Activated naive CD8-positive, alpha-beta T cell treated with anti-CD3 and anti-CD28 coated beads, Interleukin-2, amount 10 ng/mL, durations not matched to agents 7 days and 5 days (primary cell): Measurements from ENCODE around the gene CDV3. TPM values are rescaled to one million over a fixed set of nuclear protein-coding genes. Genes with fewer than 3 reads are reported as not detected.
A peak's percentile ranks its signal among the peaks of the same experiment; 100 is the strongest.

ENCODE experiments used
- ATAC-seq: fragments of 150-1000 bp; cut with Tn5 transposase; one replicate; pipeline ENCODE4 v1.10.0; 2021; ENCODE audit warnings: low read depth, moderate library complexity
- POLR2A ChIA-PET: fragments of 350-600 bp; sonication (Branson Sonifier 250); formaldehyde crosslinking; loops from one replicate; lab custom pipeline; 2021; ENCODE audit warnings: antibody characterized with exemption; lab: Charles Lee
- DNase-seq: peaks from one replicate; pipeline ENCODE4 v3.0.0; 2021
- H3K27ac Mint-ChIP-seq: one replicate; pipeline ENCODE4 v1.8.0; 2022; ENCODE audit warnings: mild to moderate bottlenecking, mixed read lengths
- H3K27me3 Mint-ChIP-seq: one replicate; pipeline ENCODE4 v1.8.0; 2022; ENCODE audit warnings: mild to moderate bottlenecking, moderate library complexity, mixed read lengths
- H3K36me3 Mint-ChIP-seq: one replicate; pipeline ENCODE4 v1.8.0; 2021; ENCODE audit warnings: mild to moderate bottlenecking, mixed read lengths
- H3K4me1 Mint-ChIP-seq: one replicate; pipeline ENCODE4 v1.8.0; 2021; ENCODE audit warnings: mixed read lengths
- H3K4me3 Mint-ChIP-seq: one replicate; pipeline ENCODE4 v1.8.0; 2022; ENCODE audit warnings: mild to moderate bottlenecking, moderate library complexity, mixed read lengths
- H3K9me3 Mint-ChIP-seq: one replicate; pipeline ENCODE4 v1.8.0; 2021; ENCODE audit warnings: mixed read lengths
- total RNA-seq, 2 experiments: library from RNA; stranded (reverse); gene quantifications; one replicate each; pipeline ENCODE4 v1.2.3, GENCODE V29; 2021

Gene CDV3
- total RNA-seq, 2 experiments from 2014 or later = 183 to 200 TPM

- DNase-seq (no peak), ATAC-seq (no peak)
- H3K4me1 Mint-ChIP-seq = peaks cover 17% of the 10 kb centered on the region
- H3K27me3 Mint-ChIP-seq = no peaks in the 10 kb centered on the region
- H3K4me3 Mint-ChIP-seq = no peak overlapping the region
- POLR2A ChIA-PET = no interaction called here
- no peaks in the 10 kb centered on the region for H3K9me3 Mint-ChIP-seq
- no peak overlapping the region for H3K27ac Mint-ChIP-seq
- peaks cover 23% of the 10 kb centered on the region for H3K36me3 Mint-ChIP-seq
Observed at GRCh38 chr3:133593243-133593642, 19.8 kb downstream of the CDV3 start.

GRCh38 chr3:133595341-133595740, 21.9 kb downstream of the CDV3 start:
- H3K4me3 Mint-ChIP-seq = no peak overlapping the region
- no peaks in the 10 kb centered on the region for H3K9me3 Mint-ChIP-seq
- peaks cover 13% of the 10 kb centered on the region for H3K36me3 Mint-ChIP-seq
- H3K4me1 Mint-ChIP-seq = peaks cover 9% of the 10 kb centered on the region
- POLR2A ChIA-PET = interaction anchor here (1.1 kb wide), 1 partner anchor 21 kb away, joined by 3 read pairs; no protein-coding TSS in a partner anchor
- DNase-seq (no peak), ATAC-seq (peak; percentile 48)
- H3K27me3 Mint-ChIP-seq = no peaks in the 10 kb centered on the region
- no peak overlapping the region for H3K27ac Mint-ChIP-seq

GRCh38 chr3:133598405-133598804, 24.9 kb downstream of the CDV3 start:
- Mint-ChIP-seq H3K9me3 (no peaks in the 10 kb centered on the region), H3K27ac (no peak overlapping the region), H3K4me1 (peaks cover 5% of the 10 kb centered on the region), H3K36me3 (peaks cover 23% of the 10 kb centered on the region), H3K27me3 (no peaks in the 10 kb centered on the region), H3K4me3 (no peak overlapping the region)
- DNase-seq (no peak), ATAC-seq (no peak)
- POLR2A ChIA-PET = no interaction called here

- Mint-ChIP-seq H3K27ac (no peak overlapping the region), H3K36me3 (peaks cover 25% of the 10 kb centered on the region), H3K4me1 (peaks cover 5% of the 10 kb centered on the region), H3K4me3 (no peak overlapping the region), H3K9me3 (no peaks in the 10 kb centered on the region), H3K27me3 (no peaks in the 10 kb centered on the region)
- DNase-seq = no peak
- ATAC-seq = no peak
- POLR2A ChIA-PET = no interaction called here
Observed at GRCh38 chr3:133599280-133599679, 25.8 kb downstream of the CDV3 start.

GRCh38 chr3:133600572-133601081, 27.1 kb downstream of the CDV3 start:
- Mint-ChIP-seq H3K27me3 (no peaks in the 10 kb centered on the region), H3K27ac (no peak overlapping the region), H3K4me1 (peaks cover 4% of the 10 kb centered on the region), H3K9me3 (no peaks in the 10 kb centered on the region), H3K4me3 (no peak overlapping the region), H3K36me3 (peaks cover 32% of the 10 kb centered on the region)
- POLR2A ChIA-PET = no interaction called here
- ATAC-seq (no peak), DNase-seq (no peak)

- ATAC-seq (no peak), DNase-seq (no peak)
- Mint-ChIP-seq H3K27ac (no peak overlapping the region), H3K4me1 (peaks cover 4% of the 10 kb centered on the region), H3K27me3 (no peaks in the 10 kb centered on the region), H3K9me3 (no peaks in the 10 kb centered on the region), H3K36me3 (peaks cover 58% of the 10 kb centered on the region), H3K4me3 (no peak overlapping the region)
- POLR2A ChIA-PET = interaction anchor here (0.6 kb wide), 1 partner anchor 117 kb away, joined by 3 read pairs; no protein-coding TSS in a partner anchor
Observed at GRCh38 chr3:133606342-133606741, 32.9 kb downstream of the CDV3 start.

- DNase-seq = no peak
- Mint-ChIP-seq H3K4me1 (peaks cover 4% of the 10 kb centered on the region), H3K27me3 (no peaks in the 10 kb centered on the region), H3K9me3 (no peaks in the 10 kb centered on the region), H3K36me3 (peaks cover 55% of the 10 kb centered on the region), H3K4me3 (no peak overlapping the region), H3K27ac (no peak overlapping the region)
- POLR2A ChIA-PET = interaction anchor here (0.6 kb wide), 1 partner anchor 117 kb away, joined by 3 read pairs; no protein-coding TSS in a partner anchor
- ATAC-seq = no peak
Observed at GRCh38 chr3:133606902-133607301, 33.4 kb downstream of the CDV3 start.

GRCh38 chr3:133607816-133608215, 34.3 kb downstream of the CDV3 start:
- Mint-ChIP-seq H3K4me3 (no peak overlapping the region), H3K27me3 (no peaks in the 10 kb centered on the region), H3K36me3 (peaks cover 49% of the 10 kb centered on the region), H3K27ac (no peak overlapping the region), H3K9me3 (no peaks in the 10 kb centered on the region), H3K4me1 (peaks cover 4% of the 10 kb centered on the region)
- ATAC-seq = no peak
- POLR2A ChIA-PET = no interaction called here
- DNase-seq = no peak

- H3K9me3 Mint-ChIP-seq = no peaks in the 10 kb centered on the region
- no peak overlapping the region for H3K4me3 Mint-ChIP-seq
- DNase-seq (no peak), ATAC-seq (no peak)
- H3K27me3 Mint-ChIP-seq = no peaks in the 10 kb centered on the region
- H3K36me3 Mint-ChIP-seq = peaks cover 49% of the 10 kb centered on the region
- POLR2A ChIA-PET = no interaction called here
- no peak overlapping the region for H3K27ac Mint-ChIP-seq
- peaks cover 4% of the 10 kb centered on the region for H3K4me1 Mint-ChIP-seq
Observed at GRCh38 chr3:133608388-133608787, 34.9 kb downstream of the CDV3 start.

- Mint-ChIP-seq H3K36me3 (peaks cover 50% of the 10 kb centered on the region), H3K9me3 (no peaks in the 10 kb centered on the region), H3K4me1 (peaks cover 1% of the 10 kb centered on the region), H3K27me3 (no peaks in the 10 kb centered on the region), H3K4me3 (no peak overlapping the region), H3K27ac (no peak overlapping the region)
- no peak for ATAC-seq
- no peak for DNase-seq
- POLR2A ChIA-PET = interaction anchor here (1.4 kb wide), 1 partner anchor 35 kb away, joined by 4 read pairs; no protein-coding TSS in a partner anchor
Observed at GRCh38 chr3:133610031-133610430, 36.5 kb downstream of the CDV3 start.

- POLR2A ChIA-PET = no interaction called here
Observed at GRCh38 chr3:133611534-133611933, 38.0 kb downstream of the CDV3 start.

GRCh38 chr3:133620066-133620784, 46.7 kb downstream of the CDV3 start:
- no peak overlapping the region for H3K27ac Mint-ChIP-seq
- ATAC-seq (no peak), DNase-seq (no peak)
- peaks cover 46% of the 10 kb centered on the region for H3K36me3 Mint-ChIP-seq
- POLR2A ChIA-PET = interaction anchor here (0.5 kb wide), 1 partner anchor 11 kb away, joined by 3 read pairs; no protein-coding TSS in a partner anchor
- H3K9me3 Mint-ChIP-seq = no peaks in the 10 kb centered on the region
- H3K4me3 Mint-ChIP-seq = no peak overlapping the region
- no peaks in the 10 kb centered on the region for H3K27me3 Mint-ChIP-seq
- H3K4me1 Mint-ChIP-seq = peaks cover 4% of the 10 kb centered on the region

More at GRCh38 chr3:133611534-133611933, 38.0 kb downstream of the CDV3 start:
- Mint-ChIP-seq H3K36me3 (peaks cover 48% of the 10 kb centered on the region), H3K4me3 (no peak overlapping the region), H3K27me3 (no peaks in the 10 kb centered on the region), H3K9me3 (no peaks in the 10 kb centered on the region), H3K27ac (no peak overlapping the region), H3K4me1 (no peaks in the 10 kb centered on the region)
- ATAC-seq = no peak
- no peak for DNase-seq

- H3K4me3 Mint-ChIP-seq = no peak overlapping the region
- no peaks in the 10 kb centered on the region for H3K27me3 Mint-ChIP-seq
- ATAC-seq (no peak), DNase-seq (no peak)
- H3K9me3 Mint-ChIP-seq = no peaks in the 10 kb centered on the region
- peaks cover 5% of the 10 kb centered on the region for H3K4me1 Mint-ChIP-seq
- H3K36me3 Mint-ChIP-seq = peaks cover 30% of the 10 kb centered on the region
- POLR2A ChIA-PET = no interaction called here
- no peak overlapping the region for H3K27ac Mint-ChIP-seq
Observed at GRCh38 chr3:133627789-133628188, 54.3 kb downstream of the CDV3 start.

GRCh38 chr3:133629146-133629545, 55.7 kb downstream of the CDV3 start:
- POLR2A ChIA-PET = interaction anchor here (1.2 kb wide), 1 partner anchor 56 kb away, joined by 4 read pairs; no protein-coding TSS in a partner anchor
- H3K4me3 Mint-ChIP-seq = no peak overlapping the region
- peaks cover 5% of the 10 kb centered on the region for H3K4me1 Mint-ChIP-seq
- H3K9me3 Mint-ChIP-seq = no peaks in the 10 kb centered on the region
- peaks cover 37% of the 10 kb centered on the region for H3K36me3 Mint-ChIP-seq
- DNase-seq = no peak
- no peak overlapping the region for H3K27ac Mint-ChIP-seq
- no peak for ATAC-seq
- no peaks in the 10 kb centered on the region for H3K27me3 Mint-ChIP-seq
